ENCODE data around the gene KPNA6.

GRCh38 chr1:32112806-32113375 is 5.0 kb downstream of the KPNA6 start:
- TF ChIP-seq, protein P1, sequence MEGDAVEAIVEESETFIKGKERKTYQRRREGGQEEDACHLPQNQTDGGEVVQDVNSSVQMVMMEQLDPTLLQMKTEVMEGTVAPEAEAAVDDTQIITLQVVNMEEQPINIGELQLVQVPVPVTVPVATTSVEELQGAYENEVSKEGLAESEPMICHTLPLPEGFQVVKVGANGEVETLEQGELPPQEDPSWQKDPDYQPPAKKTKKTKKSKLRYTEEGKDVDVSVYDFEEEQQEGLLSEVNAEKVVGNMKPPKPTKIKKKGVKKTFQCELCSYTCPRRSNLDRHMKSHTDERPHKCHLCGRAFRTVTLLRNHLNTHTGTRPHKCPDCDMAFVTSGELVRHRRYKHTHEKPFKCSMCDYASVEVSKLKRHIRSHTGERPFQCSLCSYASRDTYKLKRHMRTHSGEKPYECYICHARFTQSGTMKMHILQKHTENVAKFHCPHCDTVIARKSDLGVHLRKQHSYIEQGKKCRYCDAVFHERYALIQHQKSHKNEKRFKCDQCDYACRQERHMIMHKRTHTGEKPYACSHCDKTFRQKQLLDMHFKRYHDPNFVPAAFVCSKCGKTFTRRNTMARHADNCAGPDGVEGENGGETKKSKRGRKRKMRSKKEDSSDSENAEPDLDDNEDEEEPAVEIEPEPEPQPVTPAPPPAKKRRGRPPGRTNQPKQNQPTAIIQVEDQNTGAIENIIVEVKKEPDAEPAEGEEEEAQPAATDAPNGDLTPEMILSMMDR (IDR thresholded peaks at IDR 0.05; ENCODE audit: low read depth, low read length): no peak
- no peak for TF ChIP-seq EZH2phosphoT487 (IDR thresholded peaks at IDR 0.05; ENCODE audit: low read depth)

All from OCI-LY3 (cell line).